ENCODE results near the gene ERGIC1. TPM values are rescaled to one million over a fixed set of nuclear protein-coding genes. Genes with fewer than 3 reads are reported as not detected.

The ERGIC1 gene
- polyA plus RNA-seq, 1 experiment = 137 TPM

- no peak for DNase-seq (ENCODE audit: low read depth, low spot score)
- H3K27ac ChIP-seq (ENCODE audit: low read depth, low read length) = no peak overlapping the region
- H3K27me3 ChIP-seq (ENCODE audit: control insufficient read depth, insufficient read depth, low read length) = no peaks in the 10 kb centered on the region
- ChIA-PET CTCF (no interaction called here), POLR2A (no interaction called here)
- TF ChIP-seq CTCF (IDR thresholded peaks at IDR 0.05; ENCODE audit: low read depth, low read length) = no peak
- H3K4me3 ChIP-seq (ENCODE audit: low read depth, low read length) = no peak overlapping the region
- H3K9me3 ChIP-seq (ENCODE audit: control insufficient read depth, insufficient read depth, low read length) = peaks cover 19% of the 10 kb centered on the region
Observed at GRCh38 chr5:172825610-172826204, 8.3 kb upstream of the ERGIC1 start.

DNA sequence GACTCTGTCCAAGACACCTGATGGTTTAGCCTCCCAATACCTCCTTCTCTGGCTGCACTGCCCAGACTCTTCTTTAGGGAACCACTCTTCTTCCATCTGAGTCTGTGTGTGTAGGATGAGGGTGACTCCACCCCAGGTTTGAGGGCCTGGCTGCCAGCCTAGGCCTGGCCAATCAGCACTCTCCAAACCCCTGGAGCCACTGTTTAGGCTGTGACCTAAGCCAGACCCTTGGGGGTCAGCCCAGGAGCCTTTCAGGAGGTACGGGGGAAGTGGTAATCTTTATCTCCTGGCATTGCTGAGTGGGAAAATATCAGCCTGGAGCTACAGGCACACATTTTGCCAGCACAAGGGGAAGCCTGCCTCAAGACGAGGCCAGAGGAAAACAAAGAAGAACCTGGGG lies 6.2 kb upstream of the ERGIC1 start:
- CTCF ChIA-PET = no interaction called here
- POLR2A ChIA-PET = no interaction called here
- TF ChIP-seq CTCF (IDR thresholded peaks at IDR 0.05; ENCODE audit: low read depth, low read length) = no peak
- H3K4me3 ChIP-seq (ENCODE audit: low read depth, low read length) = no peak overlapping the region
- no peak for DNase-seq (ENCODE audit: low read depth, low spot score)
- H3K27ac ChIP-seq (ENCODE audit: low read depth, low read length) = peak overlapping the region; percentile 21
- H3K9me3 ChIP-seq (ENCODE audit: control insufficient read depth, insufficient read depth, low read length) = peaks cover 19% of the 10 kb centered on the region
- no peaks in the 10 kb centered on the region for H3K27me3 ChIP-seq (ENCODE audit: control insufficient read depth, insufficient read depth, low read length)

- POLR2A ChIA-PET = no interaction called here
- H3K4me3 ChIP-seq (ENCODE audit: low read depth, low read length) = no peak overlapping the region
- H3K27me3 ChIP-seq (ENCODE audit: control insufficient read depth, insufficient read depth, low read length) = no peaks in the 10 kb centered on the region
- peaks cover 19% of the 10 kb centered on the region for H3K9me3 ChIP-seq (ENCODE audit: control insufficient read depth, insufficient read depth, low read length)
- H3K27ac ChIP-seq (ENCODE audit: low read depth, low read length) = no peak overlapping the region
- DNase-seq (ENCODE audit: low read depth, low spot score) = no peak
- CTCF ChIA-PET = no interaction called here
- no peak for TF ChIP-seq CTCF (IDR thresholded peaks at IDR 0.05; ENCODE audit: low read depth, low read length)
Observed at GRCh38 chr5:172828911-172829431, 5.1 kb upstream of the ERGIC1 start.

DNA sequence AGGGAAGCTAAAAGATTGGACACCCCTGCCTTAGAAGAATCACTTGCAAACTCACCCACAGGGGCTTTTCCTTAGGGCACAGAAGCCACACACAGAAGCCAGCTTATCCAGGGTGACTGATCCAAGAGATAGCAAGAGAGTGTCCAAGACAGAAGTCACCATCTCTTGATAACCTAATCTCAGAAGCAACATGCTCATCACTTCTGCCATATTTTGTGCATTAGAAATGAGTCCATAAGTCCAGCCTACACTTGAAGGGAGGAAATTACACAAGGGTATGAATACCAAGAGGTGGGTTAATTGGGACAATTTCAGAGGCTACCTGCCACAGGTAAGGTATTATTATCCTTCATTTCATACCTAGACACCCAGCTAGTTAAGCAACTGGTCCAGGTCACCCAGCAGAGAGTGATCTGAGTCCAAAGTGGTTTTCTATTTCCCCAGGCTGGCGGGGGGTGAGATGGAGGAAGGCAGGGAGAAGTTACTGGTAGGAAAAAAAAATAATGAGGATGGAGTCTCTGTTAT lies 3.7 kb upstream of the ERGIC1 start:
- Histone ChIP-seq H3K9me3 (ENCODE audit: control insufficient read depth, insufficient read depth, low read length) (peaks cover 13% of the 10 kb centered on the region), H3K4me3 (ENCODE audit: low read depth, low read length) (no peak overlapping the region), H3K27me3 (ENCODE audit: control insufficient read depth, insufficient read depth, low read length) (no peaks in the 10 kb centered on the region), H3K27ac (ENCODE audit: low read depth, low read length) (peak overlapping the region; percentile 77)
- CTCF ChIA-PET = interaction anchor here (2.6 kb wide), 1 partner anchor 59 kb away, joined by 9 read pairs; the partner anchor contains the start of gene DUSP1
- no peak for TF ChIP-seq CTCF (IDR thresholded peaks at IDR 0.05; ENCODE audit: low read depth, low read length)
- POLR2A ChIA-PET = no interaction called here
- DNase-seq (ENCODE audit: low read depth, low spot score) = no peak

DNA sequence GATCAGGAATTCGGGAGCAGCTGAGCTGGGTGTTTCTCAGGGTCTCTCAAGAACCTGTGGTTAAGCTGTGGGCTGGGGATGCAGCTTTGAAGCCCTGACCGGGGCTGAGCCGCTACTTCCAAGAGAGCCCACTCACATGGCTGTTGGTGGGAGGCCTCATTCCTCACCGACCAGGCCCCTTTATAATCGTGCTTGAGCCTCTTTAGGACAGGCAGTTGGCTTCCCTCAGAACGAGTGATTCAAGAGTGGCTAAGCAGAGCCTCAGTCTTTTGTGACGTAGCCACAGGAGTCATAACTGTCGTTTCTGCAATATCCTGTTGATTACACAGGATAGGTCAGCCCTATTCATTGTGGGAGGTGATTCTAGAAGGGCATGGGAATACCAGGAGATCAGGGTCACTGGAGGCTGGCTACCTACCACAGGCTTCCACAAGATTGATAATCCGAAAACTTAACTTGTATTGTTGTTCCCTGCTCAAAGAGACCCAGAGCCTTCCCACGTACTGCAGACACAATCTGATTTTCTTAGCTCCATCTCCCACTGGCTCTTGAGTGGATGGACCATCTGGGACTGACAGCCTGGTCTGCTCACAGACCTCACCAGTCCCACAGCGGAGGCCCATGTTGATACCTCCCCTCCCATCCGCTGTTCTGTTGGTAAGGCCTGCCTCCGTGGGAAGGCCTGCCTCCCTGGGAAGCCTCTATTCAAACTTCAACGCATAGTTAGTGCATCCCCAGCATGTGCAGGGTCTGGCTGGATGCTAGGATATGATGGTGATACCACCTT lies 3.0 kb upstream of the ERGIC1 start:
- TF ChIP-seq CTCF (IDR thresholded peaks at IDR 0.05; ENCODE audit: low read depth, low read length) = no peak
- CTCF ChIA-PET = interaction anchor here (2.6 kb wide), 1 partner anchor 59 kb away, joined by 9 read pairs; the partner anchor contains the start of gene DUSP1
- POLR2A ChIA-PET = interaction anchor here (1.0 kb wide), 1 partner anchor 60 kb away, joined by 8 read pairs; the partner anchor contains the start of gene DUSP1

More for the DNA sequence above, 3.0 kb upstream of the ERGIC1 start:
- DNase-seq (ENCODE audit: low read depth, low spot score) = peak; percentile 74
- no peaks in the 10 kb centered on the region for H3K27me3 ChIP-seq (ENCODE audit: control insufficient read depth, insufficient read depth, low read length)
- H3K9me3 ChIP-seq (ENCODE audit: control insufficient read depth, insufficient read depth, low read length) = peaks cover 10% of the 10 kb centered on the region; the same call in 1 of the 2 replicates
- no peak overlapping the region for H3K4me3 ChIP-seq (ENCODE audit: low read depth, low read length)
- peak overlapping the region; percentile 77 for H3K27ac ChIP-seq (ENCODE audit: low read depth, low read length)

All from AG04450 (cell line).